DMS 273 treated with DMSO at 0.1 percent for 48 hours (cell line): Measurements from ENCODE around the gene PJA1.

Source experiments
- DNase-seq: peaks from one replicate; lab custom pipeline; 2025; lab: John Stamatoyannopoulos, UW

The PJA1 gene, protein sequence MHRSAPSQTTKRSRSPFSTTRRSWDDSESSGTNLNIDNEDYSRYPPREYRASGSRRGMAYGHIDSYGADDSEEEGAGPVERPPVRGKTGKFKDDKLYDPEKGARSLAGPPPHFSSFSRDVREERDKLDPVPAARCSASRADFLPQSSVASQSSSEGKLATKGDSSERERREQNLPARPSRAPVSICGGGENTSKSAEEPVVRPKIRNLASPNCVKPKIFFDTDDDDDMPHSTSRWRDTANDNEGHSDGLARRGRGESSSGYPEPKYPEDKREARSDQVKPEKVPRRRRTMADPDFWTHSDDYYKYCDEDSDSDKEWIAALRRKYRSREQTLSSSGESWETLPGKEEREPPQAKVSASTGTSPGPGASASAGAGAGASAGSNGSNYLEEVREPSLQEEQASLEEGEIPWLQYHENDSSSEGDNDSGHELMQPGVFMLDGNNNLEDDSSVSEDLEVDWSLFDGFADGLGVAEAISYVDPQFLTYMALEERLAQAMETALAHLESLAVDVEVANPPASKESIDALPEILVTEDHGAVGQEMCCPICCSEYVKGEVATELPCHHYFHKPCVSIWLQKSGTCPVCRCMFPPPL

DNA sequence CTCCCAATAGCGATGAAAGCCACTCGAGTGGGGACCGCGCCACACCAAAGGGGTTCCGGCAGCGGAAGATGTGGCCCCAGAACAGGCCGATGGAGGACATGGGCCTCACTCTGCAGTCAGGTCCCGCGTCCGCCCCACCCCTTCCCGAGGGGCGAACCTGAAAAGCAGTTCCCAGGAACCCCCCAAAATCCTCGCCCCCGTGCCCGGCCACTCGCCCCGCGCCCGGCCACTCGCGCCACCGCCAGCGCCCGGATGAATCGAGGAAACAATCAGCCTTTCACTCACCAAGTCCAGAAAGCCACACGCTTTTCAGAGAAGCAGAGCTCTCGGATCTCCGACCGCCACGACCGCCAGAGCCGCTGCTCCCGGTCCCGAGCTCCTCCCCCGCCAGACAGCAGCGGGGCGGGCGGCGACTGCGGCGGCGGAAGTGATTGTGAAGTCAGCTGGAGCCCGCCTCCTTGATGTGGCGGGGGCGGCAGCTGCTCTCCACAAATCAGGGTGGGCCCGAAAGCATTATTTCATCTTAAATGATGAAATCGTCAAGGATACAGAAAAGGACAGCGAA is at the start of gene PJA1:
Gene PJA1 (minus strand): TSS at position 367 of the 565 bp plus-strand sequence. CDS start 2,380 bp downstream, outside the sequence.
- peak; percentile 51 for DNase-seq

DNA sequence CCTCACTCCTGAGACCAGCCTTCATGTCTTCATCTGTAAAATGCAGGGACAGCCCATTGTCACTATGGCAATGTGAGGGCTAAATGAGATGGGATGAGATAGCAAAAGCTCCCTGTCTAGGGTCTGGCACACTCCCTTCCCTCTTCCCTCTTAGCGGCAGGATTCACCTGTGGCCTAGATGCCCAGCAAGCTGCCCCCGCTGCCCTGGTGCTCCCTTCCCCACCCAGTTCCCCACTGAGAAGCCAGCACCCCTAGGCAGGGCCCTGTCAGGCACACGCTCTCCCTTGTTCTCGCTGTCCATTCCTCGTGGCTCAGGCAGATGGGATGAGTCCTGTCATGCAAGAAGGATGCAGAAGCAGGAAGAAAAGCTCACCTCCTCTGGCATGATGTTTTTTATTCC is 49.2 kb upstream of the PJA1 start:
- no peak for DNase-seq

DNA sequence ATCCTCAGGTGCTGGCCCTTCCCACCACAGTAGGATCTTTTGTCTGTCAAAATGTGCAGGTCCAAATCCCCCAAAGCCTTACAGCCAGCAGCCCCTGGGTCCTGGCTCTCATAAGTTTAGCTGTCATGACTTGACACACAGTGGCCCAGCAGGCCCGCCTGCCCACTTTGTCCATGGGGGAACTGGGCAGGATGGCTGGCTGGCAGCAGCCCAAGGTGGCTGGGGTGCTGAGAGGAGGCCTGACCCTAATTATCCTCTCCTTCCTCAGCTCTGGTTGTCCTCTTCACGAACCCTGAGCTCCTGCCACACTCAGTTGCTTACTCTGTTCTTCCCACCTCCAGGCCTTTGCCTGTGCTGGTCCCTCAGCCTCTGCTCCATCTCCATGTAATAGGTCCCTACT is 46.4 kb upstream of the PJA1 start:
- no peak for DNase-seq

DNA sequence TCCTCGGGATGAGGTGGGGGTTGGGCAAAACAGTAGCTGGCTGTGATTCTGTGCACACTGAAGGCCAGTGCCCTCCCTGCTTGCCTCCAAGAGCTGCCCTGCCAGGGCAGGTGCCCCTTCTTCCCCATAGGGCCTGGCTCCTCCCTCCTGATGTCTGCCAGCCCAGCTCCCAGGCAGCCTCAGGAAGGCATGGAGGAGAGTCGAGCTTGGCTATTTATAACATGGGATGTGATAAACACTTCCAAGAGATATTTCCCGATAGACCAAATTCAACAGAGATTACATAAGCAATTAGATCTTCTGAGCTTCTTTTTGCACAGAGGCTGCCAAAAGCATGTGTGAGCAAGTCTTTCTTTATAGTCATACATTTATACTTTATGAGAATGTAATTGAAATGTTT is 45.3 kb upstream of the PJA1 start:
- DNase-seq = no peak

DNA sequence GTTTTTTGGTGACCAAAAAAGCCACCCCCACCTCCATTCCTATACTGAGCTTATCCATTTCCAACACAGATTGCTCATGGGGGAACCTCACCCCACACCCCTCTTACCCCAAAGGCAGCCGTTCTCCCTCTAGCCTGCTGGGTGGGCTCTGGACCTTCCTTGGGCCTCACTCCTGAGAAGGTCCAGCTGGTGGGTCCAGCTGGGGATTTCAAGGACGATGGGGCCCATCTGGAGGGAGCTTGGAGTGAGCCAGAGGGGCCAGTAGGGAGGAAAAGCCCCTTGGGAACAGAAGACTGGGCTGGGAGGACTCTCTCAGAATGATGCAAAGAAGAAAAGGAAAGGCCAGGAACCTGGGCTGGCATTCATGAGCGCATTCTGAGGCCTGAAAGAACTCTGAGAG is 42.0 kb upstream of the PJA1 start:
- no peak for DNase-seq

DNA sequence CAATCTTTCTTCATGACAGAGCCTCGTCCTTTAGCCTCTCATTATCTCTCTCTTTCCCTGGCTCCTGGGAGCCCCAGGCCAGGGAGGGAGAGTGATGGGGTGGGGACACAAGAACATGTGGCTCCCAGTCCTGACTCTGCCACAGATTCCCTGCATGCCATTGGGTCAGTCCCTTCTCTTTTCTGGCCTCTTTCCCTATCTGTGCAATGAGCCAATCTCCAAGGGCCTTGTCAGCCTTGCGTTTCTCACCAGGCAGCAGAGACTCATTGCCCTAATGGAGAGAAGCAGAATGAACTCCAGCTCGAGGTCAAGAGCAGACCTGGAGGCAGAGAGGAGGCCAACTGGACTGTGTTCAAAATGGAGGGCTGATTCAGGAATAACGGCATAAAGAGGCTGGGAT is 38.4 kb upstream of the PJA1 start:
- DNase-seq = no peak

DNA sequence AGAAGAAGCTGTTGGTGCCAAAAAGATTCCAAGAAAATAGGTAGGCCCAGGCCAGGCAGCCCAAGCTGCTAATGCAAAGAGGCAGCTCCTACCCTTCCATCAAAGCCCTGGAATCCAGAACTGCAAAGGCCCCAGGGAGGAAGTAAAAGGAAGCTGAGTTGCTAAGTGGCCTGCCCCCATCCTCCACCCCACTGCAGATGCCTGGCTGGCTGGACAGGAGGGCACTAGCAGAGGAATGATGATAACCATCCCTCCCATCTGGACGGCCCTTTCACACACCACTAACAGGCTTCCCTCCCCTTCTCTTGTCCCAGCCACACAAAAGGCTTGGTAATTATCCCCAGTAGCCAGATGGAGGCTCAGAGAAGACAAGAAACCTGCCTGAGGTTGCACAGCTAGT is 32.4 kb upstream of the PJA1 start:
- peak; percentile 45 for DNase-seq

DNA sequence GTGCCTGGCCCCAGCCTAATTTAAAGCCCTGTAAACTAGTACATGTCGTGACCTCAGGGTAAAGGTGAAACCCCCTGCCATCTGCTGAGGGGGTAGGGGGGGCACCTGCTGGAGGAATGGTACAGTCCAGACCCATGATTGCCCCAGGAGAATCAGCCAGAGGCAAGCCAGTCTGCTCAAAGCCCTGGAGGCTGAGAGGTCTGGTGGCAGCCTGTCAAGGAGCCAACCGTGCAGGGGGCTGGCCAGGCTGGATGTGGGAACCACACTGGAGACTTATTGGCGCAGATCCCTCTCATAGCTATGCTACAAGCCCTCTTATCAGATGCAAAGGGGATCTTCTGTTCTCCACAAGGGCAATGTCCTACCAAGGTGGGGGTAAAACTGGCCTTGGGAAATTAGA is 31.4 kb upstream of the PJA1 start:
- DNase-seq = no peak

DNA sequence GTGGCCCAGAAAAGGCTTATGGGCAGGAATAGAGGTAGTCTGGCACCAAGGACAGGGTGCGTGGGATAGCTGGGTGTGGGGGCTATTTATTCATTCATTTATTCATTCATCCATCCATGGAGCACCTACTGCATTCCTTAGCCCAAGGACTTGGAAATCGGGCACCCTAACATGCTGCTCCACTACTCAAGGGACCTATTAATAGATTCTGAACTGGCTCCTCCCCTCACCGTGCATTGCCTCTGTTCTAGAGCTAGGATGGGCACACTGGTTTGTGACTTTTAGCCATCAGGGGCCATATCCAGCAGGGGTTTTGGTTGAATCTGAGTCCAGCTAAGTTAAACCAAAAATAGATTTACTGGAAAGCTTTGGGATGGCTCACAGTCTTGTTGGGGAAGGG is 30.6 kb upstream of the PJA1 start:
- no peak for DNase-seq

DNA sequence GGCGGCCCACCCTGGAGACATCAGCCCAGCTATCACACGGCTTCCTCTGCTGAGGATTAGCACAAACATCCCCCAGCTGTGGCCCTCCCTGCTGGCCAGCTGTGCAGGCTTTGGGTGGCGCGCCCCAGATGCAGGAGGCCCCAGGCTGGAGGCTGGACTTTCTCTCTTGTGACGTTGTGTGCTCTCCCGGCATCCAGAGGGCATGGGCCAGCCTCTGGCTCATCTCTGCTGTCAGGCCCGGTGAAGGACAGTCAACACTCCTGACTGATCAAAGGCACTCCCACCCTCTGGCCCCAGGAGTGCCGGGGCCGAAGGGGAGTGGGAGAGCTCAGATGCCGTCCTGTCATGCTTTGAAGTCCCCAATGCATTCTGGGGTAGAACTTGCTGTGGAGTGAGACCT is 29.9 kb upstream of the PJA1 start:
- no peak for DNase-seq

DNA sequence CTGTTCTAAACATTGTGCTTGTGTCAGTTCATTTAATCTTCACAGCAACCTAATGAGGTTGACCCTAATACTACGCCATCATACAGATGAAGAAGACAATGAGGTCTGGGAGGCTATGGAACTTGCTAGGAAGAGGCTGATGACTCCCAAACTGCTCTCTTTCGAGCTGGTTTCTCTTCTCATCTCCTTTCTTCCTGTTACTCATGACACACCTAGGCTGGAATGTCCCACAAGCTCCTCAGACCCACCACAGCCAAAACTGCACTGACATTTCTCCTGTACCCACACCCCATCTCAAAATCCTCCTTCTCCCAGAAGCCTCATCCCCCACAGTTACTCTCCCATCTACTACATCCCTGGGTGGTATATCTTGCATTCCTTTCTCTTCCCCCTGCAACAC is 27.4 kb upstream of the PJA1 start:
- no peak for DNase-seq

DNA sequence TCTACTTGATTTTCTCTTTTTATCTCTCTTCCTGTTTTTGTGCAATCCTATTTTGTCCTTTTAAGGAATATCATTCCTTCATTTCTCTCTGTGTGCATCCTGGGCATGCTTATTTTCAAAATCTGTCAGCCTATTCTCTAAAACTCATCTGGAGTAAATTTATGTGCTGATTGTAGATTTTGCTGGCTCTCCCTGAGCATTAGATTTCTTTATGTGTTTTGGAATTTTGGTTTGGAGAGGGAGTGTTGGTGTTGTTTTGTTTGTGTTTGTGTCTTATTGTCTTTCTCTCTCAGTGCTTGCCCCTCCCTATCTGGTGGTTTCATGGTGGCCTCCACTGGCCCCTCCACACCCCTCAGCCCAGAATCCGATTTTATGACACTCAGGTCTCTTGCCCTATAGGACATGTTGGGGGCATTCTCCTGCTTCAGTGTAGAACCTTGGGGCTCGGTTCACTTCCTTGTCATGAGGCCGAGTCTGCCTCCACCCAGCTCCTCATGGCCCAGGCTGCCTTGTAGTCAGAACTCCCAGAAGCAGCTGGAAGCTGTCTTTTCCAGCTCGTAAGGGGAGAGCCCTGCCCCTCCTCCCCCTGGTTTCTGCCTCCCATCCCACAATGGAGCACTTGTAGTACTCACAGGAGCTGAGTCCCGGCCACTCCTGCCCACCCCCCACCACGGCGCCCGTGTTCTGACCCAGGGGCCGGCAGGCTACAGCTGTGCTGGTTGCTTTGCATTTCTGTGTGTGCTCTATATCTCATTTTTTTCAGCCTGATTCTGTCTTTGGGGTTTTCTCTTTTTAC is 24.5 kb upstream of the PJA1 start:
- no peak for DNase-seq

DNA sequence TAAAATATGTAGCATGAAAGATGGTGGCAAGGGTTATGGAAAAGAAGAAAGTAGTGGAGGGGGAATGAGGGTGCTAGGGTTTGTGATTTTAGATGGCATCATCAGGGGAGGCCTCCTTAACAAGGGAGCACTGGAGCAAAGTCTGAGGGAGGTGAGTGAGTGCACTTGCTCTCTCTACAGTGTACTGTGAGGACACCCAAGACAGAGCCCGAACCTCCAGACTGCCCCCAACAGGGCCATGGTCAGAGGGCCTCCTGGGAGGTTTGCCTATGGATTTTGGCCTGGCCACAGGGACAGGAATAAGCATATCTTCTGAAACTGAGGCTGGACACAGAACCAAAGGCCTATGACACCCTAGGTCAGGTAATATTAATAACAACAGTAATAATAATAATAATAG is 21.4 kb upstream of the PJA1 start:
- DNase-seq = no peak

DNA sequence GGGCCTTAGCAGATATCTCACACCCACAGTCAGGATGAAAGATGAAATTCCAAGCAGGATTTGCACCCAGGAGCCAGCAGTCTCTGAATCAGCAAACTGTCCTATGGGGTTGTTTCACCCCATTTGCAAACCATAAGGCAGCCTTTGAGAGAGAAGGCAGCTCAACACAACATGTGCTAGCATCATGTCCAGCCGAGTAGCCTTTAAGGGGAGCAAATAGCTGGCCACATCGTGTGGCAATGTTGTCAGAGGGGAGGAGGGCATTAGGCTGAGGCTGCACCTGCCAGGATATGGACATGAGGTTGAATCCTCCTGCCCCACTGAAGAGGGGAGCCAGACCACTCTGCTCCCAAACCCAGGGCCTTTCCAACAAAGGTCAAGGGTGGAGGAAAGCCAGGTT is 20.6 kb upstream of the PJA1 start:
- DNase-seq = no peak

DNA sequence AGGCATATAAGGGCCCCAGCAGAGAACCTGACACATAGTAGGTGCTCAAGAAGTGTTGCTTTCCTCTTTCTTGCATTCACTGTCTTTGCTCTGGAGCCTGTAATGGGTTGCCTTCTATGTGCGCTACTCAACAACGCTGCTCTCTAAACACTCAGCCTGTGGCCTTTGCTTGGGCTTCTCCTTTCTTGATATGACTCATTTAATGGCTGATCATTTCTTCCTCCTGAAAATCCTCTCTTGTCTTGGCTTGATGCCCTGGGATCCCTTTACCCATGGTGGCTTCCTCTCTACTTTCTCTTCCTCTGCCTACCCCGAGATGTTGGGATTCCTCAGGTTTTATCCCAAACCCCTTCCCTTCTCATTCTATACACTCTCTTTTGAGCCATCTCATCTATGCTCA is 19.9 kb upstream of the PJA1 start:
- DNase-seq = no peak

DNA sequence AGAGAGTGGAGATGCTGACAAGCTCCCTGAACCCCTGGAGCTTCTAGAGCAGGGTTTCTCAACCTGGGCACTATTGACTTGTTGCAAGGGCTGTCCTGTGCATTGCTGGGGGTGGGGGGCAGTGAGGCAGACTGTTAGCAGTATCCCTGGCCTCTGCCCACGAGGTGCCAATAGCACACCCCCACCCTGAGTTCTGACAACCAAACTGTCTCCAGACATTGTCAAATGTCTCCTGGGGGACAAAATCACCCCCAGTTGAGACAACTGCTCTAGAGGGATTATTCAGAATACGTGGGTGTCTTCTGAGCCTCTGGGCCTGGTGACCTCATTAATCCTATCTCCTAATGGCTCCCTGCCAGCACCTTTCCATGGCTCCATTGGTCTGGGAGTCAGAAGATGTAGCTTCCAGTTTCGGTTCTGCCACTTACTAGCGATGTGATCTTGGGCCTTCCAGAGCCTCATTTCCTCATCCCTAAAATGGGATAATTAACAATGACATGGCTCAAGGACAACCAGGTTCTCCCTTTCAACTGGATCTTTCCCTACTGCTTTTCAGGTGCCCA is 17.6 kb upstream of the PJA1 start:
- no peak for DNase-seq

DNA sequence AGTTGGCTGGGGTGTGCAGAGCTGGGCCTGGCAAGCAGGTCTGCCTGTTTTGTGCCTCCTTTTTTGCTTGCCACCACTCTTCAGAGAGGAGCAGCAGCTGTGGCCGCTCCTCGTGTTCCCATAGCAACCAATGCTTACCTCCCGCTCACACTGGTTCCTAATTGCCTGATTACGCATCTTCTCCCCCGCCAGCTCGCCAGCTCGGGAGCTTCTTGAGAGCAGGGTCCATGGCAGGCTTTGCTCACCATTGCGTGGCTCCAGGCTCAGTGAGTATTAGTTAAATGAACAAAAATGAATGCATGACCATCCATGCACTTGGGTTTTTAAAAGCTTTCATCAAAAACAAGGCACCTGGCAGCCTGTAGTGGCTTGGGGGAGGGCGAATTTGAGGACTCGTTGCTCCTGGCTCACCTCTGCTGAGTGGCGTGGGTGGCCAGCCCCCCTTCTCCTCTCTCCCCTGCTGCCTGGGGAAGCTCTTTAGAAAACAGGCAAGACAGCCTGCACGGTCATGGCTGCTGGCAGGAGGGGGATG is 14.2 kb upstream of the PJA1 start:
- DNase-seq = peak; percentile 68

DNA sequence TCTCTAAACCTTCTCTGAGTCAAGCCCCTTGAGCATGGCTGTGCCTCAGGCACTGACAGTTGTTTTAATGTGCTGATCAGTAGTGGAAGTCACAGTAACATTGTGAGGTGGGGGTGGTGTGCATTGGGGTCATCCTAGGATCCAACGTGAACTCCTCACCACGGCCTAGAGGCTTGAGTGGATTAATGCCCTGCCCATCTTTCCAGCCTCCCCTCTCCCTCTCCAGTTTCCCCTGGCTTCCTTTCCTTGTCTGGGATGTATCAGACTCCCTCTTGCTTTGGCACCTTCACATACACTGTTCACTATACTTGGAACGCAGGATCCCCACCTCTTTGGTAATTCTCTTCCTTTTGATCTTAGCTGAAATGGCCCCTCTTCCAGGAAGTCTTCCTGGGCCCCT is 13.3 kb upstream of the PJA1 start:
- no peak for DNase-seq

DNA sequence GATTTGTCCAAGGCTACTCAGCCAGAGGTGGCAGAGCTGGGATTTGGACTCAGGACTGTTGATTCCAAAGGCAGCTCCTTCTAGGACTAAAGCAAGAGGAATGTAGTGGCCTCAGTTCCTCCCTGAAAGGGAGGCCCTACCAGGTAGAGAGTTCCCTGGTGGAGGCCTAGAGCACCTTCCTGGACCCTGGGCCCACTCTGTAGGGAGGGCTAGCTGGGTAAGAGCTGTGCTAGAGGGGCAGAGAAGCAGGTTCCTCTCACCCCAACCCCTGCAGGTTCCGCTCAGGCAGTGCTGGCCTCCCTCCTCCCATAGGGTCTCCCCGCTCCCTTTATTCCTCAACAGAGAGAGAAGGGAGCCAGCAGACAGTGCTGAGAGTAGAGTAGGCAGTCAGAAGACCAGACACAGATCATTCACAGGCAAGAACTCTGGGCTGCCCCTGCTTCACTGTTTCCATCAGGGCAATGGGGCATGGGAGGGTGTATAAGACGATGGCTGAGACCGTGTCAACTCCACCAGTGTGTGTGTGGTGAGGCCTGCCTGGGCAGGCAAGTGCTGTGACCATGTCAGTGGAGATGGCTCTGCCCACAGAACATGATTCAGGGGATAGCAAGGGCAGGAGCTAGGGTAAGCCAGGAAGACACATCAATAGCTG is 12.4 kb upstream of the PJA1 start:
- DNase-seq = no peak

DNA sequence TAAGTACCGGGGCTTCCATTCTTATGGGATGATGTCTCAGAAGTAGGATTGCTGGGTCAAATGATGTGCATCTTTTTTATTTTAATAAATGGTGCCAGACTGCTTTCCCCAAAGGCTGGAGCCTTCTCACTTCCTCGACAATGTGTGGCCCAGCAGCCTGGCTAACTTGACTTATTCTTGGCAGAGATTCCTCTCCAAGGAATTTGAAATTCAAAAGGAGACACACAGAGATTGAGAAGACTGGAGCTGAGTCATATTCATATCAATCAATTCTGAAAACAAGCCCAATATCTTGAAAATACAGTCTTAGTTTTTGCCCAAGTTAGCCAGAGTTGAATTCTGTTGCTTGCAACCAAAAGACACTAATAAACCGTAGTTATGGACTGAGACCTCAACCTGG is 10.8 kb upstream of the PJA1 start:
- DNase-seq = no peak

DNA sequence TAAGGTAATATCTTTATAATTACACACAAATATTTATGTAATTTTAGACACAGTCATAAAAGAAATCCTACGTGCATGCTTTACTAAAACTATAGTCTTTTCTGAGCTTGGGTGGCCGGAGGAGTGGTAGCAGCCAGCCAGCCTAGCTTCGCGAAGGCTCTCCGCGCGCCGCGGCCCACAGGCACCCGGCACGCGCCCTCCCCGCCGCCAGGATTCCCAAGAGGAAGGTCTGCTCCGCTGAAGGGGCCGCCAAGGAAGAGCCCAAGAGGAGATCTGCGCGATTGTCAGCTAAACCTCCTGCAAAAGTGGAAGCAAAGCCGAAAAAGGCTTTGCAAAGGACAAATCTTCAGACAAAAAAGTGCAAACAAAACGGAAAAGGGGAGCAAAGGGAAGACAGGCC is 8.7 kb upstream of the PJA1 start:
- DNase-seq = no peak

DNA sequence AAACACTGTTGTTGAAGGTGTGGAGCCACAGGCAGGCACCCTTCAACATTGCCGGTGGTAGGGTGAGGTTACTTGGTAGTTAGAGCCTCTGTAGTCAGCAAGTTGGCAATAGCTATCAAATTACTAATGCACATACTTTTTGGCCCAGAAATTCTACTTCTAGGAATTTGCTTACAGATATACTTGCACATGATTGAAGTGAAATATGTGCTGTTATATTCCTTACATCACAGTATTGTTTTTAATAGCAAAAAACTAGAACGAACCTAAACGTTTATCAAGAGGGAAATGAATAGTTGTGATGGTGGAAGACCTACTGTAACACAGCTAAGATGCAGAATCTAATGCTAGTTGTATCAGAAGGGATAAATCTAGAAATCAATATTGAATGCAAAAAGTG is 7.7 kb upstream of the PJA1 start:
- no peak for DNase-seq
